A172 (cell line): ENCODE data around the gene RRP1B. TPM values are rescaled to one million over a fixed set of nuclear protein-coding genes. Genes with fewer than 3 reads are reported as not detected.
"Not testable (repeated sequence)": the region's sequence is repeated elsewhere in the genome, so short reads cannot be mapped to it uniquely, and the experiment has no call there.

Experiments used
- DNase-seq: peaks from one replicate; pipeline ENCODE4 v3.0.0-alpha.2; 2015; ENCODE audit warnings: low spot score
- total RNA-seq: library from RNA; depleted of rRNA; stranded (reverse); fragments of >200 nt; shearing (Covaris generic); gene quantifications from 2 replicates; pipeline ENCODE4 v1.2.3, GENCODE V29; 2014

The RRP1B gene
- total RNA-seq, 1 experiment from 2014 or later = 70.9 TPM

- DNase-seq = no peak
These were observed 38.6 kb downstream of the RRP1B start for GRCh38 chr21:43697758-43698643.

DNA sequence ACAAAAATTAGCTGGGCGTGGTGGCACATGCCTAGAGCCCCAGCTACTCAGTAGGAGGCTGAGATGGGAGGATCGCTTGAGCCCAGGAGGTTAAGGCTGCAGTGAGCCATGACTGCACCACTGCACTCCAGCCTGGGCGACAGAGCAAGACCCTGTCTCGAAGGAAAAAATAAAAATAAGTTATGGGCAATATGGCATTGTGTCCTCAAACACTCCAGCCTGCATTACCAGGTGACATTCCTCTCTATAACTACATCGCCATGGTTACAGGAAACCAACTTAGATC, 40.1 kb downstream of the RRP1B start:
- DNase-seq = not testable (repeated sequence)

GRCh38 chr21:43699933-43700599, 40.7 kb downstream of the RRP1B start:
- DNase-seq = no peak

DNA sequence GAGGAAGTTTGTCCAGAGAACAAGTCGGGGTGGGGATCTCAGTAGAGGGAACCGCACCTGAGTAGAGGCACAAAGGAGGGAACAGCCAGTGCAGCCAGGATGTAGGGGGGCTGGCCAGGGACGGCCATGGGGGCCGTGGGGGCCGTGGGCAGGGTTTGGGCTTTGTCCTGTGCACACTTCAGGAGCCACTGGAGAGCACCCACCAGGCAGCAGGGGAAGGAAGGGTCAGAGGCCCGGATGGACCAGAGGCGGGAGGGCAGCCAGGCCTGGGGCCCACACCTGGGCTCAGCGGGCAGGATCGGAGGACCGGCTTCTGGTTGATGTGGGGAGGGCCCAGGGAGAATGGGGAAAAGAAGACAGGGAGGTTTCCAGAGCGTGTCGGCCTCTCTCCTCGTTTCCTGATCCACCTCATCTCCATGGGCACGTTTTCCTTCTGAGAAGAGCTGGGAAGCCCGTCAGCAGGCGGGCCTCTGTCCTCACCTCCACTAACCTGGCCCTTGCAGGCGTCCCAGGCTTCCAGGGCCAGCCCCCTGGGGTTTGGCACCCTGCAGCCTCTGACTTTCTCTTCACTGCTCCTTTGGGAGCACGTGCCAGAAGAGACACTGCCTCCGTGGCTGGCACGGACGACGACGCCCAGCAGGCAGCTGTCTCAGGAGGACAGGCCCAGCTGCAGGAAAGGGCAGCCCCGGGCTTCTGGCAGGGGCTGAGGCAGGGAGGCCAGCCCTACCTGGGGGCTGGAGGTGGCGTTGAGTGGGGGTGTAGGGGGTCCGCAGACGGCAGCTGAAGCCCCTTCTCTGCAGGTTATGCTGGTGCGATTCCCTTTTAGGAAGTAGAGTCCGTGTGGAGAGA, 42.8 kb downstream of the RRP1B start:
- DNase-seq = no peak

- no peak for DNase-seq
These were observed 43.4 kb downstream of the RRP1B start for GRCh38 chr21:43702785-43703034.

DNA sequence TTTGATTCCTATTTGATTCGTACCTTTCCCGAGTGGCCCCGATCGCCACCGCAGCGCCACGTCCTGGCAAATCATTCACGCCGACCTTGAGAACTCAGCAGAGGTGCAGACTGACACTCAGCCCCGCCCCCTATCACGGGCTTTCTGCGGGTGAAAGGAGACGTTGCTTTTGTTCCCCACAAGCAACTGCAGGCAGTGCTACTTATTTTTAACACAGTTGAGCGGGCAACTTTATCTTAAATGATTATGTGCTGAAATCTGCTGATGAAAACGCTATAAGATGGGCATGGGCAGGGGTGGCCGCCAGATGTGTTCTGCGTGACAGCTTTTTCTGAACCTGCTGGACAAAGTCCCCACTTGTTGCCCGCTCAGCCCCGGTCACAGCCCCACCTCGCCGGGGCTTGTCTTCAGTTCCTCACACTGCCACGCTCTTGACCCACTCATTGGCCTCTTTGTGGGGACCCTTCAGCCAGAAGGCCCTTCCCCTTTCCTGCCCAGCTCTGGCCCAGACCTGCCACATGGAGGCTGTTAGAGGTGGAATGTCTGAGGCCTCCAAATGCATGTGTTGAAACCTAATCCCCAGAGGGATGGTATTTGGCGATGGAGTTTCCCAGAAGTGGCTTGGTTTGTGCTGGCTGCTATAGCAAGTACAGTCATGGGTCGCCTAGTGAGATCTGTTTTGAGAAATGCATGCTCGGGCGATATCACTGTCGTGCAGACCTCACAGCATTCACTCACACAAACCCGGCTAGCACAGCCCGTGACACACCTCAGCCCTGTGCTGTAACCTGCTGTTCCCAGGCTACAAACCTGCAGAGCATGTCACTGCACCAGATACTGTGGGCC, 43.9 kb downstream of the RRP1B start:
- no peak for DNase-seq

- no peak for DNase-seq
These were observed 48.1 kb downstream of the RRP1B start for GRCh38 chr21:43707462-43707861.

- no peak for DNase-seq
These were observed 49.5 kb downstream of the RRP1B start for GRCh38 chr21:43708745-43709381.

DNA sequence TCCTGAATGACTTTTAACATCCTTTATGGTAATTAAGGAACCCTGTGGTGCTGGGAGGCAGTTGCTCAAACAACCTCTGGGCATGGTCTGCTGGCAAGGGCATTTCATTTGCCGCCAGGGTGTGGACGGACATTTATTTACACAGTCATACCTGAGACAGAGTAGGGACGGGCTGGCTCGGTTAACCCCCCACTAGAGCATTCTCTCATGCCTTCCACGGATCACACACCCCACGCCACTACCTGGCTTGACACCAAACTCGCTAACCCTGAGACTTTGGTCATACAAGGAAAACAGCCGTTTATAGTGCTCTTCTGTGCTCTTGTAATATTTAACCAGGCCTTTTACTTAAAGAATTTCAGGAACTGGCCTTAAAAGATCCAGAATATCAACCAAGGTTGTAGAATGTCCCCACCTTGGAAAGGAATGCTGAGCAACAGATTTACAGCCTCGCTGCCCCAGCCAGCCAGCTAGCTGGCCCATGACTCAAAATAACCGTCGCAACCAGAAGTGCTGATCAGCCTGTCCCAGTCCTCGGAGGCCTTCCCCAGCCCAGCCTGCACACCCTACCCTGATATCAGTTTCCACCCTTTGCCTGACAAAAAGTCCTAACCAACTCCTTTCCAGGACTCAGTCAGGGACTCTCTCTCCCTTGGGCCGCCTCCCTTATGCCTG, 53.0 kb downstream of the RRP1B start:
- peak; percentile 98 for DNase-seq

DNA sequence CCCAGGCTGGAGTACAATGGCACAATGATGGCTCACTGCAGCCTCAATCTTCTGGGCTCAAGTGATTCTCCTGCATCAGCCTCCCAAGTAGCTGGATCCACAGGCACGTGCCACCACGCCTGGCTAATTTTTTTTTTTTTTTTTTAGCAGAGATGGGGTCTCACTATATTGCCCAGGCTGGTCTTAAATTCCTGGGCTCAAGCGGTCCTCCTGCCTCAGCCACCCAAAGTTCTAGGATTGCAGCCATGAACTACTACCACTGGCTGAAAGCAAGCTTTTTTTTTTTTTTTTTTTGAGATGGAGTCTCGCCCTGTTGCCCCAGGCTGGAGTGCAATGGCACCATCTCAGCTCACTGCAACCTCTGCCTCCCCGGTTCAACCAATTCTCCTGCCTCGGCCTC, 53.8 kb downstream of the RRP1B start:
- DNase-seq = not testable (repeated sequence)

DNA sequence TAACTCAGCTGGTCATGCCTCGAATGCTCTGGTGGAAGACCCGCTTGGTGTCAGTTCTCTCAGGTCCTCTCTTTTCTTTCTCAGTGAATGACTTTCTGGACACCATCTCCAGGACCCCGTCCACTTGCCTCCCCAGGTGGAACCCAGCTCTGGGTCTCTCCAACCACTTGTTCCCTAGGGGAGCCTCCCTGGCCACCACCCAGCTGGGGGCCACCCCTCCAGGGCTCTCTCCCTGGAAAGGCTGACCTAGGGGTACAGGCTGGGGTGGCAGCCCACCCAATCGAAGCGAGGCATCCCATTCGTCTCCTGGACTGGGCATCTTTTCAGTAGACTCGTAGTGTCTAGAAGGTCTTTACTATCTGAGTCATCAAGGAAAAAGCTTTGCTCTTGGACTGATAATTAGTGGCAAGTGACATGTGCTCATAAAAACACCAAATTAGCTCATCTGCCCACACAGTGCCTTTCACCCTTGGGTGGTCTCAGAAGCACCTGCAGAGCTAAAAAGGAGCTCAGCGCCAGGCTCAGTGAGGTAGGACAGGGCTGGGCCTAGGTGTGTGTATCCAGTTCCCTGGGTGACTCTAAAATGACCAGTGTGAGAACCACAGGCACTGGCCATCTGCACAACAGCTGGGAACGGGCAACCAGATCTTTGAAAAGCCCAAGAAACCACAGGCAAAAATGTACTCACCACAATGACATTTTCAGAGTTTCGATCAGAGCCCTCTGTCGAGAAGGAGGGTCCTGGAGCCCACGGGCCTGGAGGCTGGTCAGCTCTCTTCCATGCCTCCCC, 57.2 kb downstream of the RRP1B start:
- DNase-seq = peak; percentile 77

GRCh38 chr21:43717166-43717853, 58.0 kb downstream of the RRP1B start:
- no peak for DNase-seq

DNA sequence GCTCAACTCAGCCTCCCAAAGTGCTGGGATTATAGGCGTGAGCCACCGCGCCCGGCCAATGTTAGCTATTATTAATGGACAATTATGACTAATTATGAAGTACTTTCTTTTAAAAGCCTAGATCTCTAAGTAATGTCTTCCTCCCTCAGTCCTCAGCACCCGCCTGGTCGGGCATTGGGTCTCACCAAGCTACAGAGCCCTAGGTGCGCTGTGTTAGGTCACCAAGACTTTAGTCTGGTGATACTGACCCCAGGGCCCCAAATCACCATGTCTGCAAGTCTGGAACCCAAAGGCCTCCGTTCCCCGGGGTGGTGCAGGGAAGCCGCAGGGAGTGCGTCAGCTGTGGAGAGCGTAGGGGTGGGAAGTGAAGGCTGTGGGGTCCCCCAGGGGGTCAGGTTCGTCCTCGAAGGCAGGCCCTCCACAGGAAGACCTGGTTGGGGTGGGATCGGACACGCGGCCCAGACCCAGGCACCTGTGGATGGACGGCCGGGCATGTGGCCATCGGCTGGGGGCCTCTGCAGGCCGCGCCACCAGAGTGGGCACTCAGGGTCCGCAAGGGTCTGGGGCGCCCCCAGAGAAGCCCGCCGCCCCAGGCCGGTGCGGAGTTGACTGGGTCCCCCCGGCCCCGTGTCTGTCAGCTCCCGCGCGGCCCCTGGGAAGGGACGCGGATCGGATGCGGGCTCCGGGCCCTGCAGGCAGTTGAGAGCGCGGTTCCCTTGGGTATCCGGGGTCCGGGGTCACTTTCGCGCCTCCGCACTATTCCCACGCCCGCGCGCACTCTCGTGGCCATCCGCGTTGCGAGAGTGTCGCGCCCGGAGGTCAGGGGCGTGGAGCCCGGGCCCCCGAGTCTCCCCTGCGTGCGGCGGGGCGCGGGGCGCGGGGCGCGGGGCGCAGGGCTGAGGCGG, 58.9 kb downstream of the RRP1B start:
- no peak for DNase-seq

- peak; percentile 64 for DNase-seq
These were observed 59.8 kb downstream of the RRP1B start, which contains the start of gene PDXK for GRCh38 chr21:43718872-43719747. PDXK (plus strand) TSS chr21:43719129; CDS start chr21:43719295, 166 bp downstream.

DNA sequence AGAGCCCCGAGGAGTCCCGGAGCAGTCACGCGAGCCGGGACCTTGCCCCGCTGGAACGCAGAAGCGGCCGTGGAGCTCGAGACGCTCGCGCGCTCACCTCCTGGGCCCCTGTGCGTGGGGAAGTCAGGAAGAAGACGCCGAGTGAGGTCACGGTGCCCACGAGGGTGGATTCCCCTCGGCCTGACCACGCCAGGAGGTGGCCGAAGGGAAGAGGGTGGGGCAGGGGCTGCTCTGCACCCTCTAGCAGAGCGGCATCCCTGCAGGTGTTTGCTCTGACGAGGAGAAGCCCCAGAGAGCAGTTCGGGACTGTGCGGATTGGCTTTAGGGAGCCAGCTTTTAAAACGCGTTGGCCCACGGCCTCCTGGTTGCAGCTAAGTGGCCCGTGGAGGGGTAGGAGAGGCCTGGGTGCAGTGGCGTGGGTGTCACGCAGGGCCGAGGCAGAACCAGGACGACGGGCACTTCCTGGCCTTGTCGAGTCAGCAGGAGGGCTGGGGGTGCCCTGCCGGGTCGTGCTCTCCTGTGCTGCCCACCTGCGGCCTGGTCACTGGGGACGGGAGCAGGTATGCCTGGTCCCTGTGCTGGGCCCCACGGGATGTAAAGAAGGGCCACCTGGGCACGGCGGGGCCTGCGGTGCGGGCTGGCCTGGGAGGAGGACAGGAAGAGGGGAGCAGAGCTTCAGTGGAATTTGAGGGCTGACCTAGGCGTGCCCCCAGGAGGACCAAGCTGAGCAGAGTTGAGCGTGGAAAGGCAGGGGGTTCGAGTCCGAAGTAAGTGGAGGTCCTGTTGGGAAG, 60.6 kb downstream of the RRP1B start:
- no peak for DNase-seq

GRCh38 chr21:43720539-43721166, 61.3 kb downstream of the RRP1B start:
- DNase-seq = no peak
